Measurements from ENCODE around the gene PIGM. TPM values are rescaled to one million over a fixed set of nuclear protein-coding genes. Genes with fewer than 3 reads are reported as not detected.

PIGM gene
- total RNA-seq, 2 donors from 2014 or later: 2.7 to 3.0 TPM

- no peak for DNase-seq
- no peaks in the 10 kb centered on the region for H3K9me3 ChIP-seq (ENCODE audit: control insufficient read depth, low read length, poor library complexity, severe bottlenecking)
- H3K27ac Mint-ChIP-seq: no peak overlapping the region
Observed at GRCh38 chr1:160024195-160024905, 7.4 kb downstream of the PIGM start.

GRCh38 chr1:160022330-160023310, 9.2 kb downstream of the PIGM start:
- Mint-ChIP-seq H3K27me3 (peaks cover 13% of the 10 kb centered on the region), H3K4me1 (peaks cover 18% of the 10 kb centered on the region), H3K36me3 (ENCODE audit: low read depth) (peaks cover 2% of the 10 kb centered on the region), H3K27ac (peak overlapping the region; percentile 67), H3K4me3 (no peak overlapping the region)
- H3K9me3 ChIP-seq (ENCODE audit: control insufficient read depth, low read length, poor library complexity, severe bottlenecking): no peaks in the 10 kb centered on the region
- no peak for ATAC-seq
- DNase-seq: no peak

More at GRCh38 chr1:160024195-160024905, 7.4 kb downstream of the PIGM start:
- no peak for ATAC-seq
- H3K36me3 Mint-ChIP-seq (ENCODE audit: low read depth): peaks cover 2% of the 10 kb centered on the region
- H3K27me3 Mint-ChIP-seq: no peaks in the 10 kb centered on the region
- H3K4me3 Mint-ChIP-seq: no peak overlapping the region
- H3K4me1 Mint-ChIP-seq: peaks cover 21% of the 10 kb centered on the region

- no peaks in the 10 kb centered on the region for H3K9me3 ChIP-seq (ENCODE audit: control insufficient read depth, low read length, poor library complexity, severe bottlenecking)
- Mint-ChIP-seq H3K36me3 (ENCODE audit: low read depth) (peaks cover 6% of the 10 kb centered on the region), H3K27ac (peak overlapping the region; percentile 67), H3K4me1 (peaks cover 18% of the 10 kb centered on the region), H3K27me3 (peaks cover 21% of the 10 kb centered on the region), H3K4me3 (no peak overlapping the region)
- ATAC-seq (no peak), DNase-seq (no peak)
Observed at GRCh38 chr1:160021376-160022074, 10.3 kb downstream of the PIGM start.

- DNase-seq (no peak), ATAC-seq (no peak)
- H3K4me1 Mint-ChIP-seq: peaks cover 14% of the 10 kb centered on the region
- H3K4me3 Mint-ChIP-seq: no peak overlapping the region
- H3K36me3 Mint-ChIP-seq (ENCODE audit: low read depth): peaks cover 6% of the 10 kb centered on the region
- peaks cover 21% of the 10 kb centered on the region for H3K27me3 Mint-ChIP-seq
- H3K9me3 ChIP-seq (ENCODE audit: control insufficient read depth, low read length, poor library complexity, severe bottlenecking): no peaks in the 10 kb centered on the region
- H3K27ac Mint-ChIP-seq: no peak overlapping the region
Observed at GRCh38 chr1:160020196-160020595, 11.6 kb downstream of the PIGM start.

- no peak for DNase-seq
- H3K27me3 Mint-ChIP-seq: peaks cover 22% of the 10 kb centered on the region
- H3K36me3 Mint-ChIP-seq (ENCODE audit: low read depth): peaks cover 6% of the 10 kb centered on the region
- H3K27ac Mint-ChIP-seq: no peak overlapping the region
- H3K9me3 ChIP-seq (ENCODE audit: control insufficient read depth, low read length, poor library complexity, severe bottlenecking): no peaks in the 10 kb centered on the region
- no peak overlapping the region for H3K4me3 Mint-ChIP-seq
- peaks cover 11% of the 10 kb centered on the region for H3K4me1 Mint-ChIP-seq
- ATAC-seq: no peak
Observed at GRCh38 chr1:160018900-160019299, 12.9 kb downstream of the PIGM start.

GRCh38 chr1:160018347-160018746, 13.4 kb downstream of the PIGM start:
- H3K4me1 Mint-ChIP-seq: peaks cover 9% of the 10 kb centered on the region
- no peak overlapping the region for H3K27ac Mint-ChIP-seq
- no peak for ATAC-seq
- peaks cover 27% of the 10 kb centered on the region for H3K27me3 Mint-ChIP-seq
- no peak overlapping the region for H3K4me3 Mint-ChIP-seq
- no peaks in the 10 kb centered on the region for H3K9me3 ChIP-seq (ENCODE audit: control insufficient read depth, low read length, poor library complexity, severe bottlenecking)
- H3K36me3 Mint-ChIP-seq (ENCODE audit: low read depth): peaks cover 8% of the 10 kb centered on the region
- DNase-seq: no peak

- DNase-seq (no peak), ATAC-seq (no peak)
- Mint-ChIP-seq H3K36me3 (ENCODE audit: low read depth) (peaks cover 8% of the 10 kb centered on the region), H3K27ac (no peak overlapping the region), H3K4me3 (no peak overlapping the region), H3K4me1 (peaks cover 9% of the 10 kb centered on the region), H3K27me3 (peaks cover 28% of the 10 kb centered on the region)
- no peaks in the 10 kb centered on the region for H3K9me3 ChIP-seq (ENCODE audit: control insufficient read depth, low read length, poor library complexity, severe bottlenecking)
Observed at GRCh38 chr1:160017592-160017991, 14.2 kb downstream of the PIGM start.

GRCh38 chr1:160011781-160012180, 20.0 kb downstream of the PIGM start:
- Mint-ChIP-seq H3K36me3 (ENCODE audit: low read depth) (peaks cover 2% of the 10 kb centered on the region), H3K27ac (no peak overlapping the region)
- H3K9me3 ChIP-seq (ENCODE audit: control insufficient read depth, low read length, poor library complexity, severe bottlenecking): no peaks in the 10 kb centered on the region

GRCh38 chr1:160009801-160010200, 22.0 kb downstream of the PIGM start:
- Mint-ChIP-seq H3K27ac (no peak overlapping the region), H3K36me3 (ENCODE audit: low read depth) (peaks cover 2% of the 10 kb centered on the region), H3K4me3 (no peak overlapping the region), H3K4me1 (no peaks in the 10 kb centered on the region), H3K27me3 (peaks cover 18% of the 10 kb centered on the region)
- no peaks in the 10 kb centered on the region for H3K9me3 ChIP-seq (ENCODE audit: control insufficient read depth, low read length, poor library complexity, severe bottlenecking)
- ATAC-seq (no peak), DNase-seq (no peak)

More at GRCh38 chr1:160011781-160012180, 20.0 kb downstream of the PIGM start:
- ATAC-seq (no peak), DNase-seq (no peak)
- Mint-ChIP-seq H3K27me3 (peaks cover 18% of the 10 kb centered on the region), H3K4me3 (no peak overlapping the region), H3K4me1 (no peaks in the 10 kb centered on the region)

GRCh38 chr1:160009081-160009480, 22.7 kb downstream of the PIGM start:
- H3K9me3 ChIP-seq (ENCODE audit: control insufficient read depth, low read length, poor library complexity, severe bottlenecking): no peaks in the 10 kb centered on the region
- Mint-ChIP-seq H3K36me3 (ENCODE audit: low read depth) (peaks cover 2% of the 10 kb centered on the region), H3K4me3 (no peak overlapping the region), H3K27ac (no peak overlapping the region), H3K27me3 (peaks cover 25% of the 10 kb centered on the region), H3K4me1 (no peaks in the 10 kb centered on the region)
- ATAC-seq (no peak), DNase-seq (no peak)

GRCh38 chr1:160007577-160008200, 24.1 kb downstream of the PIGM start:
- H3K9me3 ChIP-seq (ENCODE audit: control insufficient read depth, low read length, poor library complexity, severe bottlenecking): no peaks in the 10 kb centered on the region
- Mint-ChIP-seq H3K4me3 (no peak overlapping the region), H3K4me1 (no peaks in the 10 kb centered on the region), H3K27ac (no peak overlapping the region), H3K27me3 (peaks cover 21% of the 10 kb centered on the region), H3K36me3 (ENCODE audit: low read depth) (peaks cover 2% of the 10 kb centered on the region)
- DNase-seq (no peak), ATAC-seq (no peak)

- peak; percentile 88 for ATAC-seq
- H3K4me1 Mint-ChIP-seq: no peaks in the 10 kb centered on the region
Observed at GRCh38 chr1:160006312-160006940, 25.4 kb downstream of the PIGM start.

More at GRCh38 chr1:160006312-160006940, 25.4 kb downstream of the PIGM start:
- DNase-seq: peak; percentile 48 to 59 (median 56)
- H3K27ac Mint-ChIP-seq: no peak overlapping the region
- no peak overlapping the region for H3K4me3 Mint-ChIP-seq
- peaks cover 2% of the 10 kb centered on the region for H3K36me3 Mint-ChIP-seq (ENCODE audit: low read depth)
- peaks cover 15% of the 10 kb centered on the region for H3K27me3 Mint-ChIP-seq
- H3K9me3 ChIP-seq (ENCODE audit: control insufficient read depth, low read length, poor library complexity, severe bottlenecking): no peaks in the 10 kb centered on the region

All from T-helper 17 cell (primary cell).